GM12892 (cell line): ENCODE measurements around the gene MCM10.

Experiments
- POLR2A ChIP-seq: IDR thresholded peaks from 2 replicates; pipeline ENCODE4 v1.6.1; 2011; ENCODE audit warnings: low read depth, low read length, control low read depth
- POLR2AphosphoS5 ChIP-seq: IDR thresholded peaks from 2 replicates; pipeline ENCODE4 v1.6.1; 2011; ENCODE audit warnings: low read depth, low read length, control low read depth
- TAF1 ChIP-seq: IDR thresholded peaks from 2 replicates; pipeline ENCODE4 v1.6.1; 2011; ENCODE audit warnings: low read depth, mild to moderate bottlenecking, control low read depth, low read length, borderline replicate concordance

- TF ChIP-seq POLR2A (no peak), TAF1 (no peak), POLR2AphosphoS5 (no peak)
Measured at GRCh38 chr10:13184730-13185514, 23.6 kb downstream of the MCM10 start.
